Muscle layer of colon (tissue), 2 donors: ENCODE results near the gene RAX.

Source experiments
- H3K27ac ChIP-seq: one replicate; pipeline ENCODE4 v1.7.0; 2013; ENCODE audit warnings: low read depth, mild to moderate bottlenecking, low read length, moderate library complexity
- H3K27me3 ChIP-seq, 2 donors: one replicate each; pipeline ENCODE4 v1.7.0; 2013; ENCODE audit warnings: low read length in 2 of 2, mild to moderate bottlenecking in 2 of 2; ENCODE audit not compliant: insufficient read depth in 2 of 2, control insufficient read depth in 1 of 2
- H3K36me3 ChIP-seq: one replicate; pipeline ENCODE4 v1.7.0; 2013; ENCODE audit warnings: mild to moderate bottlenecking, low read length; ENCODE audit not compliant: insufficient read depth
- H3K4me1 ChIP-seq: one replicate; pipeline ENCODE4 v1.7.0; 2013; ENCODE audit warnings: mild to moderate bottlenecking, low read length; ENCODE audit not compliant: insufficient read depth
- H3K4me3 ChIP-seq, 2 donors: one replicate each; pipeline ENCODE4 v1.7.0; 2013; ENCODE audit warnings: low read length in 2 of 2, low read depth in 1 of 2, mild to moderate bottlenecking in 1 of 2, moderate library complexity in 1 of 2
- H3K9ac ChIP-seq: one replicate; pipeline ENCODE4 v1.7.0; 2013; ENCODE audit warnings: low read length
- H3K9me3 ChIP-seq: one replicate; pipeline ENCODE4 v1.7.0; 2013; ENCODE audit warnings: mild to moderate bottlenecking, low read length
- donor health status: abdominal sarcoma.
- donor health status: Adenocarcinoma of cecum.

The RAX gene

DNA sequence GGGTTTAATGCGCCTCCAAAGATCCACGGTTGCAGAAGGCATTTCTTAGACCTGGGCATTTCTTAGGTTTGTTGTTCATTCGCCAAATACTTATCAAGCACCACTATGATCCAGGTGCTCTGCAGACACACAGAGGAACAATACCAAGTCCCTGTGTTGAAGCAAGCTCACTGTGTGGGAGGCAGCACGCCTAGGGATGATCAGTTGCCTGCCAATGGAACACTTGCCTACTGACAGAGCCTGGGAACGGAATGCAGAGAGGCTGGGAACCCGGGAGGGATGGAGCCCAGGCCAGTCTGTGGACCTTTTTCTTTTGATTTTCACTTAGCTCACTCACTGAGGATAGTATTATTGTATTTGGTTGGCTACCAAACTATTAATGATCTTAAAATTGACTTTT, 55.2 kb downstream of the RAX start:
- no peak overlapping the region for H3K4me3 ChIP-seq
- no peaks in the 10 kb centered on the region for H3K36me3 ChIP-seq
- no peak overlapping the region for H3K27ac ChIP-seq
- no peaks in the 10 kb centered on the region for H3K4me1 ChIP-seq
- H3K9ac ChIP-seq, result no peak overlapping the region
- H3K9me3 ChIP-seq, result no peaks in the 10 kb centered on the region
- peaks cover 4 to 26% of the 10 kb centered on the region in 2 donors for H3K27me3 ChIP-seq
